SK-N-SH (cell line): ENCODE results near the gene SLC26A8.

Source experiments
- CTCF ChIP-seq: fragments of 200-600 bp; sonication (generic); IDR thresholded peaks from 2 replicates; pipeline ENCODE4 v1.6.1; 2017; ENCODE audit warnings: antibody characterized with exemption, mild to moderate bottlenecking, moderate library complexity
- EP300 ChIP-seq, 2 experiments: IDR thresholded peaks; 2 replicates each; pipeline versions ENCODE4 v1.4.0 to v1.6.1; 2012; ENCODE audit warnings: borderline replicate concordance in 1 of 2, low read depth in 1 of 2, low read length in 1 of 2
- EZH2phosphoT487 ChIP-seq: fragments of 200-600 bp; sonication (generic); IDR thresholded peaks from 2 replicates; pipeline ENCODE4 v1.6.1; 2017; ENCODE audit warnings: low read depth, mixed run types, mild to moderate bottlenecking, antibody characterized with exemption, moderate library complexity, borderline replicate concordance
- MAX ChIP-seq: IDR thresholded peaks from 2 replicates; pipeline ENCODE4 v1.4.0; 2012; ENCODE audit warnings: low read depth
- MEF2A ChIP-seq: IDR thresholded peaks from 2 replicates; pipeline ENCODE4 v1.4.0; 2012; ENCODE audit warnings: low read depth, borderline replicate concordance
- POLR2AphosphoS5 ChIP-seq: IDR thresholded peaks from 2 replicates; pipeline ENCODE4 v1.6.1; 2012; ENCODE audit warnings: low read depth, low read length
- RAD21 ChIP-seq: IDR thresholded peaks from 2 replicates; pipeline ENCODE4 v1.6.1; 2012; ENCODE audit warnings: mild to moderate bottlenecking, low read length
- RCOR1 ChIP-seq: fragments of 150-350 bp; IDR thresholded peaks from 2 replicates; pipeline ENCODE4 v1.6.1; 2017; ENCODE audit warnings: antibody characterized with exemption, low read length
- USF1 ChIP-seq: IDR thresholded peaks from 2 replicates; pipeline ENCODE4 v1.4.0; 2012; ENCODE audit warnings: low read depth, borderline replicate concordance
- USF2 ChIP-seq: fragments of 150-350 bp; IDR thresholded peaks from 2 replicates; pipeline ENCODE4 v1.6.1; 2017; ENCODE audit warnings: antibody characterized with exemption, low read length, low read depth, borderline replicate concordance

GRCh38 chr6:35980991-35981645, 43.3 kb downstream of the SLC26A8 start:
- TF ChIP-seq CTCF (no peak), MAX (no peak), EP300 (IDR thresholded peaks at IDR 0.05; ENCODE audit: borderline replicate concordance in 1 of 2, low read depth in 1 of 2, low read length in 1 of 2) (no peak), RCOR1 (no peak), USF2 (no peak), POLR2AphosphoS5 (no peak), MEF2A (no peak), EZH2phosphoT487 (no peak), USF1 (no peak), RAD21 (no peak)
